Gastroesophageal sphincter (tissue), 4 donors: ENCODE measurements around the gene ANXA2. TPM values are rescaled to one million over a fixed set of nuclear protein-coding genes. Genes with fewer than 3 reads are reported as not detected.

Experiments used
- ATAC-seq: fragments of 150-250 bp; one replicate; pipeline ENCODE4 v1.9.1; 2016; ENCODE audit warnings: mild to moderate bottlenecking, moderate library complexity
- H3K27ac ChIP-seq, 4 donors: fragments of 200-600 bp; sonication (generic) in 3 of 4; 1 replicate in 3 of 4; 2 replicates in 1 of 4; pipeline ENCODE4 v1.5.1; 2016 to 2019
- H3K27me3 ChIP-seq: fragments of 200-600 bp; sonication (generic); one replicate; pipeline ENCODE4 v1.5.1; 2019
- H3K36me3 ChIP-seq, 2 donors: fragments of 200-600 bp; sonication (generic); one replicate each; pipeline ENCODE4 v1.5.1; 2019; ENCODE audit warnings: control low read depth in 1 of 2
- H3K4me1 ChIP-seq, 3 donors: fragments of 200-600 bp; sonication (generic); 1 replicate in 2 of 3; 2 replicates in 1 of 3; pipeline ENCODE4 v1.5.1; 2016 to 2019; ENCODE audit warnings: control low read depth in 2 of 3
- H3K4me3 ChIP-seq, 2 donors: fragments of 200-600 bp; sonication (generic); one replicate each; pipeline ENCODE4 v1.5.1; 2019; ENCODE audit warnings: mild to moderate bottlenecking in 1 of 2, moderate library complexity in 1 of 2
- H3K9me3 ChIP-seq, 3 donors: fragments of 200-600 bp; sonication (generic); one replicate each; pipeline ENCODE4 v1.5.1; 2017 to 2019; ENCODE audit warnings: control low read depth in 2 of 3
- EP300 ChIP-seq: sonication (generic); formaldehyde crosslinking; IDR thresholded peaks from one replicate; pipeline ENCODE4 v1.6.1; 2017; ENCODE audit warnings: antibody characterized with exemption, mild to moderate bottlenecking
- POLR2A ChIP-seq, 2 donors: fragments of 450-650 bp; IDR thresholded peaks; one replicate each; pipeline ENCODE4 v1.6.1; 2017; ENCODE audit warnings: antibody characterized with exemption in 2 of 2, mild to moderate bottlenecking in 2 of 2, moderate library complexity in 1 of 2
- POLR2AphosphoS5 ChIP-seq: sonication (generic); formaldehyde crosslinking; IDR thresholded peaks from one replicate; pipeline ENCODE4 v1.6.1; 2017; ENCODE audit warnings: antibody characterized with exemption
- WGBS, 2 donors: methylation state at CpG; one replicate each; pipeline ENCODE4 v1.1.5; 2018; ENCODE audit warnings: low coverage in 1 of 2; 5-methylcytosine and 5-hydroxymethylcytosine counted together
- total RNA-seq, 4 donors: library from RNA; depleted of rRNA; stranded (reverse); fragments of >200 nt; gene quantifications; one replicate each; pipeline ENCODE4 v1.1.0, GENCODE V29; 2016
- TF ChIP-seq, protein P1 (sequence below), 4 experiments: fragments of 200-600 bp in 2 of 4; fragments of 450-650 bp in 2 of 4; sonication (generic) in 1 of 4; IDR thresholded peaks; one replicate each; pipeline ENCODE4 v1.5.1; 2017 to 2019; ENCODE audit warnings: antibody characterized with exemption in 4 of 4, mild to moderate bottlenecking in 2 of 4, moderate library complexity in 2 of 4

ANXA2 gene
- total RNA-seq, 4 donors from 2014 or later, result 301 to 793 (median 570) TPM

DNA sequence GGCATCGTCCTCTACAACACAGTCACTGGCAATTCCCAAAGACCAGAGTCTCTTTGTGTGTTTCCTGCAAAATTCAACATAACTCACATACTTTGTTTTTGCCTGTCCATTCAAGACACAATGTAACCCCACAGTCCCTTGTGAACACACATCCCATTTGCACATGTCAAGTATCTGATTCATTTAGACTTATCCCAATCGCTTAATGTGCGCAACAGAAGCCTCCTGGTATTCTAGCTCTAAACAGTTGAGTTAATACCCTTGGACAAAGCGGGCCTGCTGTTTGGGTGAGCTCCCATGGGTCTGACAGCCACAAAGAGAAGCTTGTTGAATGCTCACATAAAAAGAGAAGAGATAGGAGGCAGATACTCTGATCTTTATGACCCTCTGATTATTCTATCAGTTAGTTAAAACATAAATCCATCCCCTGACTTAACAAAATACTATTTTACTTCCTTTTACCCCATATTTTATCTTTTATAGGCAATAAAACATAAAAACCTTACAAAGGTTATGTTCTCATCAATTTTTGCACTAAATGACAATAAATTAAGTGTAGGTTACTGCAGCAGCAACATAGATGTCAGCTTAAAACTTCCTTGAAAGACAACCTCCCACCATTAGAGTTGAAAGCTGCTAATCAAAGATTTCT is 79.4 kb downstream of the ANXA2 start:
- no peak overlapping the region for H3K4me3 ChIP-seq
- no peaks in the 10 kb centered on the region for H3K36me3 ChIP-seq
- no peaks in the 10 kb centered on the region for H3K4me1 ChIP-seq
- H3K27ac ChIP-seq, result no peak overlapping the region
- no peaks in the 10 kb centered on the region for H3K9me3 ChIP-seq
- WGBS, 2 donors, result 79% methylated on average over 4 of the region's 4 CpGs; no CpG with 5 or more reads in 1 of the 2 donors
- no peaks in the 10 kb centered on the region for H3K27me3 ChIP-seq
- no peak for ATAC-seq
- TF ChIP-seq POLR2AphosphoS5 (no peak), POLR2A (IDR thresholded peaks at IDR 0.05) (no peak), EP300 (no peak)
- TF ChIP-seq, protein P1, sequence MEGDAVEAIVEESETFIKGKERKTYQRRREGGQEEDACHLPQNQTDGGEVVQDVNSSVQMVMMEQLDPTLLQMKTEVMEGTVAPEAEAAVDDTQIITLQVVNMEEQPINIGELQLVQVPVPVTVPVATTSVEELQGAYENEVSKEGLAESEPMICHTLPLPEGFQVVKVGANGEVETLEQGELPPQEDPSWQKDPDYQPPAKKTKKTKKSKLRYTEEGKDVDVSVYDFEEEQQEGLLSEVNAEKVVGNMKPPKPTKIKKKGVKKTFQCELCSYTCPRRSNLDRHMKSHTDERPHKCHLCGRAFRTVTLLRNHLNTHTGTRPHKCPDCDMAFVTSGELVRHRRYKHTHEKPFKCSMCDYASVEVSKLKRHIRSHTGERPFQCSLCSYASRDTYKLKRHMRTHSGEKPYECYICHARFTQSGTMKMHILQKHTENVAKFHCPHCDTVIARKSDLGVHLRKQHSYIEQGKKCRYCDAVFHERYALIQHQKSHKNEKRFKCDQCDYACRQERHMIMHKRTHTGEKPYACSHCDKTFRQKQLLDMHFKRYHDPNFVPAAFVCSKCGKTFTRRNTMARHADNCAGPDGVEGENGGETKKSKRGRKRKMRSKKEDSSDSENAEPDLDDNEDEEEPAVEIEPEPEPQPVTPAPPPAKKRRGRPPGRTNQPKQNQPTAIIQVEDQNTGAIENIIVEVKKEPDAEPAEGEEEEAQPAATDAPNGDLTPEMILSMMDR (IDR thresholded peaks at IDR 0.05), result no peak

DNA sequence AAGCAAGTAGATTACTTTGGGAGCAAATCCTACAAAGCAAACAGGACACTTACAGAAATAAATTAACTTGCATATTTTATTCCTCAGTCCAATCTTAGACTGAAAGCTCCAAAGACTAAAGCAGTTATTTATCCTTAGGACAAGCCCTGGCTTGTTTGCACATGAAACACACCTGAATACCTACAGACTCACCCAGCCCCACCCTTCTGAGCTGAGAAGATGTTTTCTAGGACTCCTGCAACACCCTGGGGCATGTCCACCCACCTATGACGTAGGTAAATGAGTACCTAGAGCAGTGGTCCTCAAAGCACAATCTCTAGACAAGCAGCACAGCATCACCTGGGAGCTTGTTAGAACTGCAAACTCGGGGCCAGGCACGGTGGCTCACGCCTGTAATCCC is 80.8 kb downstream of the ANXA2 start:
- TF ChIP-seq POLR2AphosphoS5 (no peak), EP300 (no peak), POLR2A (IDR thresholded peaks at IDR 0.05) (no peak)
- TF ChIP-seq, protein P1 (IDR thresholded peaks at IDR 0.05), result no peak
- Histone ChIP-seq H3K4me3 (no peak overlapping the region), H3K27me3 (no peaks in the 10 kb centered on the region), H3K9me3 (no peaks in the 10 kb centered on the region), H3K27ac (no peak overlapping the region), H3K4me1 (no peaks in the 10 kb centered on the region), H3K36me3 (no peaks in the 10 kb centered on the region)
- ATAC-seq, result no peak
- WGBS, 2 donors, result no CpG with 5 or more reads among the region's 4 CpGs

DNA sequence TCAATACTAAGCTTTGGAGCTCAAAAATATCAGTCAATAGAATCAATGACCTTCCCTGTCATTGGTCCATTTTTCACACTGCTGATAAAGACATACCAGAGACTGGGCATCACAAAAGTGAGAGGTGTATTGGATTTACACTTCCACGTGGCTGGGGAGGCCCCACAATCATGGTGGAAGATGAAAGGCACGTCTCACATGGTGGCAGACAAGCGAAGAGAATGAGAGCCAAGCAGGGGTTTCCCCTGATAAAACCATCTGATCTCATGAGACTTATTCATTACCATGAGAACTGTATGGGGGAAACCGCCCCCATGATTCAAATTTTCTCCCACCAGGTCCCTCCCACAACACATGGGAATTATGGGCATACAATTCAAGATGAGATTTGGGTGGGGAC is 81.9 kb downstream of the ANXA2 start:
- 24 to 30% methylated on average over 3 to 4 of the region's 4 CpGs for WGBS, 2 donors
- Histone ChIP-seq H3K4me1 (no peaks in the 10 kb centered on the region), H3K36me3 (no peaks in the 10 kb centered on the region), H3K27ac (no peak overlapping the region), H3K27me3 (no peaks in the 10 kb centered on the region), H3K4me3 (no peak overlapping the region), H3K9me3 (no peaks in the 10 kb centered on the region)
- TF ChIP-seq, protein P1 (IDR thresholded peaks at IDR 0.05), result no peak
- TF ChIP-seq POLR2A (IDR thresholded peaks at IDR 0.05) (no peak), EP300 (no peak), POLR2AphosphoS5 (no peak)
- ATAC-seq, result no peak

DNA sequence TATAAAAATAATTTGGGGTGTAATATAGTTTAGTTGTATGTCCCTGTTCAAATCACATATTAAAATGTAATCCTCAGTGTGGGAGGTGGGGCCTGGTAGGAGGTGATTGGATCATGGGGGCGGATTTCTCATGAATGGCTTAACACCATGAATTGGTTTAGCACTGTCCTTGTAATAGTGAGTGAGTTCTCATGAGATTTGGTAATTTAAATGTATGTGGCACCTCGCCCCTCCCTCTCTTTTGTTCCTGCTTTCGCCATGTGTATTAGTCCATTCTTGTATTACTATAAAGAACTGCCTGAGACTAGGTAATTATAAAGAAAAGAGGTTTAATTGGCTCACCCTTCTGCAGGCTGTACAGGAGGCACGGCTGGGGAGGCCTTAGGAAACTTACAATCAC is 83.9 kb downstream of the ANXA2 start:
- TF ChIP-seq, protein P1 (IDR thresholded peaks at IDR 0.05), result no peak
- TF ChIP-seq EP300, result no peak
- TF ChIP-seq POLR2A (IDR thresholded peaks at IDR 0.05), result no peak
- TF ChIP-seq POLR2AphosphoS5, result no peak
- H3K9me3 ChIP-seq, result no peaks in the 10 kb centered on the region
- no peaks in the 10 kb centered on the region for H3K27me3 ChIP-seq
- no peak for ATAC-seq
- no peaks in the 10 kb centered on the region for H3K4me1 ChIP-seq
- 80 to 85% methylated on average over 1 to 4 of the region's 4 CpGs for WGBS, 2 donors
- H3K4me3 ChIP-seq, result no peak overlapping the region
- no peak overlapping the region for H3K27ac ChIP-seq
- no peaks in the 10 kb centered on the region for H3K36me3 ChIP-seq

DNA sequence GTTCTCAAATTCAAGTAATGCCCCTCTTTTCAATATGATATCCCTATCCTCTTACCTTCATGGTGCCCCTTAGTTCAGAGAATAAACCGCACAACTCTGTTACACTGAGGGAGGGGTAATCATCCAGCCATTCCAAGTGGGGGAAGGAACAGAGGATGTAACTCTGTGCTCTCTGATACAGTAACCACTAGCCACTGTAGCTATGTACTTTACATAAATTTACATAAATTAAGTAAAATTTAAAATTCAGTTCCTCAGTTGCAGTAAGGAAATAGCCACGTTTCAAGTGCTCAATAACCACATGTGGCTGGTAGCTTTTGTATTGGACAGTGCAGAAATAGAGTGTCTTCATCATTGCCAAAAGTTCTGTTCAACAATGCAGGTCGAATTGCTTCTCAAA is 90.8 kb downstream of the ANXA2 start:
- Histone ChIP-seq H3K9me3 (peaks cover 0 to 3% (median 0%) of the 10 kb centered on the region in 3 donors), H3K36me3 (no peaks in the 10 kb centered on the region), H3K27me3 (peaks cover 7% of the 10 kb centered on the region), H3K4me1 (no peaks in the 10 kb centered on the region), H3K4me3 (no peak overlapping the region), H3K27ac (no peak overlapping the region)
- TF ChIP-seq POLR2A (IDR thresholded peaks at IDR 0.05) (no peak), EP300 (no peak), POLR2AphosphoS5 (no peak)
- TF ChIP-seq, protein P1 (IDR thresholded peaks at IDR 0.05), result no peak
- ATAC-seq, result no peak
- WGBS, 2 donors, result 42 to 51% methylated on average over 2 to 3 of the region's 3 CpGs
